ENCODE data around the gene COL4A1.
"Not testable (repeated sequence)": the region's sequence is repeated elsewhere in the genome, so short reads cannot be mapped to it uniquely, and the experiment has no call there.

The COL4A1 gene

GRCh38 chr13:110125613-110126272 is 181.2 kb downstream of the COL4A1 start:
- no peak for DNase-seq

GRCh38 chr13:110125157-110125556 is 181.8 kb downstream of the COL4A1 start:
- no peak for DNase-seq

DNA sequence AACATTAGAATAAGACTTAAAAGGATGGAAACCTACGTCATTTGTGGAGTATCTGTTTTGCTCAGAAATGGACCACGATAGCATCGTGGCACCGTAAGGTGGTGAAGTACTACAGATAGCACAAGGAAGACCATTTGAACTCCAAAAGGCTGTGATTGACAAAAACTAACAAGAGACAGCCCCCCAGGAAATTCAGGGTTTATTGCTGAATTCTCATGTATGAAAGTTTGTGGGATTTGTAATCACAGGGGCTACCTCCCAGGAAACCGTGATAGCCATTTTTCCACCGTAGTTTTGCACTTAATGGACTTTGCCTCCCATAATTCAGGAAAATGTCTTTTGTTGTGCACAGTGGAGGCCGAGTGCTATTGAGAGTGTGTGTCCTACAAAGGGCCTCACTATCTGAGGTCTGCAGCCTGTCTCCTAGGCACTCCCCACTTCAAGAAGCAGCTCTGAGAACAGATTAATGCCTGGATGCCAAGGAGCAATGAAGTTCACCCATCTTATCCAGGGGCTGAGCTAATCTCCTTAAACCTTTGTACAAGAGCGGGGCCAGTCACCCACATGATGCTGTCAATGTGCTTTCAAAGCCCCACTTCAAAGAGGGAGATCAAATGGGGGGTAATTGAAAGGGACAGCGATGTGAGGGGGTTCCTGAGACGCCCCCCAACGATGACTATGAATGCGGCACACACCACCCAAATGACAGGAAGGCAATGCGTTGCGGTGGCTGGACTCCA is 182.6 kb downstream of the COL4A1 start:
- DNase-seq, result no peak

DNA sequence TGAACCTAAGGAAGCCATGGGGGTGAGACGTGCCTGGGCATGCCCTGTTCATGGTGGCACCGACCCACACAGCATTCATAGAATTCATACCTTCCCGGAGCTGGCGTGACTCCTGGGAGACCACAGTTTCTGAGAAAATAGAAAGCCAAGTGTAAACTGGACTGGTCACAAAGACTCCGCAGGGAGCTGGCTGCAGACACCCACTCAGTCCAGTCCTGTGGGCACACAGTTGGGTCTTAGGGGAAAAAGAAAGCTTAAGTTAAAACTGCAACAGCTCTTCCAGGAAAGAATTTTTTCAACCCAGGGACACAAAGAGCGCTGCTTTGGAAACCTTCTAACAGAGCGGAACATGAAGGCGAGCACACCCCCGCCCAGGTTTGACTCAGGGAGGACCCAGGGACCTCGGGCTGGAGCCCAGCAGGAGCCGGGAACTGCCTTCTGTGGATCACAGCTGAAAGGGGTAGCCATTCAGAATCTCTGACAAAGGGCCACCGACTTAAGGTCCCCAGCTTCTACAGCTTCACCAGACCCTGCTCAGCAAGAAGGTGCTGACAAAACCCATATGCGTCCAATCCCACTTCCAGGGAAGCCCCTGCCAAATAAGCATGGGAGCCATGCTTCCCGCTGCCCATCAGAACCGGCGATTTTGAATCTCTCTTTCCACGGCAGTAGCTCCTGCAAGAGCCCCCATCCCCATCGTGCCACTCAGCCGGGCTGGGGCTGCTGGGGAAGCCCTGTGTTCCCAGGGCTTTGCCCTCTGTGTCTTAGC is 183.7 kb downstream of the COL4A1 start:
- no peak for DNase-seq

GRCh38 chr13:110121422-110122083 is 185.4 kb downstream of the COL4A1 start:
- DNase-seq, result no peak

GRCh38 chr13:110119935-110120905 is 186.7 kb downstream of the COL4A1 start:
- no peak for DNase-seq

DNA sequence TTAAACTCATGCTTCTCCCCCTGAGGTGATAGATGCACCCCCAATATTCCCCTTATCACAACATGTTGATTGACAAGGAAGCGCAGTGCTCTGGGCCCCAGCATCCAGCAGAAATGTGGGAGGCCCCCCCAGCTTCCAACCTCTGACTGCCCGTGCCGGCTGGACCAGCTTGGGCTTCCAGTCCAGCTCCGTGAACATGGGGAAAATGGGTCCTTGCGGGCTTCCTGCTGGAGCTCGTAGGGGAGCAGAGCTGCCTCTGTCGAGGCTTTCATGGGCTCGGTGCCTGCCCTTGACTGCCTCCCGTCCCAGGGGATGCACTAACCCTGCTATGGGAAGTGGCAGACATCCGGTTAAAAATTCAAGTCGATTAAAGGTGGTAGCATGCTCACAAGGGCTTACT is 188.9 kb downstream of the COL4A1 start:
- no peak for DNase-seq

GRCh38 chr13:110116072-110116487 is 190.9 kb downstream of the COL4A1 start:
- peak; percentile 11 to 29 for DNase-seq

DNA sequence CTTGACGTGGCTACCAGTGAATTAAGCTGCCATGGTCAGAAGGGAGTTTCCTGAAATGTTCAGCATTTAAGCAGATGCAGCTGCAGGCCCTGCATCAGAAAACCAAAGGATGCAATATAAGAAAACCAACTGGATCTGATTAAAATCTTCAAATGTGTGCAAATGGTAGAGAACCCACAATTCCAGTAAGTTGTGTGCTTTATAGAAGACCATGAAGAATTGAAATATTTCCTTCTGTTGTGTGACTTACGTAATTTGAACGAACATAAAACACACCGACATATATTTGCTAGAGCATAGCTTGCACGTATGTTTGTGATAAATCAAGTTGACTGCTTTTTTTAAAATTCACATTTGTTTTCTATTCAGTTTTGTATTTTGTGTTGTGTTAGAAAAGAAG is 191.4 kb downstream of the COL4A1 start:
- DNase-seq, result no peak

DNA sequence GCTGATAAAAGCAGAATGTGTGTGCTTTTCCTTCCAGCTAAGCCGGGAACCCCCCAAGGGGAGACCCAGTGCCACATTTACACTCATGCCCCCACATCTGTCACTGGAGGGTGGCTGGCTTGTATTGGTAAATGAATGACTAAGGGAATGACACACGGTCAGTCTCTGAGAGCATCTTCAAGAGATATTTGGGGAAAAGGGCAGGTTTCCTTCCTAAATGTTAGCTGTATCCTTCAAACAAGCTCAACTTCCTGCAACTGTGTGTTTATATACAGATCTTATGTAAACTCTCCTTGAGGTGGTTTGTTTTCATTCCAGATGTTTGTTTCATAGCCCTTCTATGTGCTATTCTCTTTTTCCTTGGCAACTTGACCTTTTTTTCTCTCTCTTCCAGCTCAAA is 192.6 kb downstream of the COL4A1 start:
- no peak for DNase-seq

- no peak for DNase-seq
Measured at GRCh38 chr13:110113284-110113764, 193.6 kb downstream of the COL4A1 start.

GRCh38 chr13:110112379-110112778 is 194.6 kb downstream of the COL4A1 start:
- DNase-seq, result not testable (repeated sequence)

DNA sequence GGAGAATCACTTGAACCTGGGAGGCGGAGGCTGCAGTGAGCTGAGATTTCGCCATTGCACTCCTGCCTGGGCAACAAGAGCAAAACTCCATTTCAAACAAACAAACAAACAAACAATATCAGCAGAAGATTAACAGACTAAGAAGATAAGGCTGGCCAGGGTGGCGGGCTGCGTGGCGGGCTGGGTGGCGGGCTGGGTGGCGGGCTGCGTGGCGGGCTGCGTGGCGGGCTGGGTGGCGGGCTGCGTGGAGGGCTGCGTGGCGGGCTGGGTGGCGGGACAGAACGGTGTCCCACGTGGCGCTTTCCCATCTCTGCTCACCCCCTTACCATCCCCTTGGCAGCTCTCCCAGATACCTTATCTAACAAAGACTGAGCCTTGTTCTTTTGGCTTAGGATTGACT is 196.2 kb downstream of the COL4A1 start:
- DNase-seq, result no peak

DNA sequence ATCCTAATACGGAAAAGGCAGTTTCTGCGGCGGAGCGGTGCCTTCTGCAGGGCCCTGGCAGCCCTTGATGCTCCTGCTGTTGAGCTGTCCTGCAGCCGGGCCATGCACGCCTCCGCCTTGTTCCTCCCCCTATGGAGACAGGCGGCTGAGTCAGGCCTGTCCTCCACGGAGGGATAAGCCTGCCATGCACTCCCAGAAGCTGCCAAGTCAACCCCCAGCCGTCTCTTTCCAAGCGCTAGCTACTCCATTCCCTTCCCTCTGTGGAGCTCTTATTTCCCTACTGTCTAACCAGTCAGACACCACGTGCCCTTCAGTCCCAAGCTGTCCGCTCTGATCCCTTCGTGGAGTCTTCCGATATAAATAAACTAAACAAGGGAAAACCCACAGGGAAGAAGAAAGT is 197.0 kb downstream of the COL4A1 start:
- no peak for DNase-seq

- no peak for DNase-seq
Measured at GRCh38 chr13:110109140-110109783, 197.7 kb downstream of the COL4A1 start.

DNA sequence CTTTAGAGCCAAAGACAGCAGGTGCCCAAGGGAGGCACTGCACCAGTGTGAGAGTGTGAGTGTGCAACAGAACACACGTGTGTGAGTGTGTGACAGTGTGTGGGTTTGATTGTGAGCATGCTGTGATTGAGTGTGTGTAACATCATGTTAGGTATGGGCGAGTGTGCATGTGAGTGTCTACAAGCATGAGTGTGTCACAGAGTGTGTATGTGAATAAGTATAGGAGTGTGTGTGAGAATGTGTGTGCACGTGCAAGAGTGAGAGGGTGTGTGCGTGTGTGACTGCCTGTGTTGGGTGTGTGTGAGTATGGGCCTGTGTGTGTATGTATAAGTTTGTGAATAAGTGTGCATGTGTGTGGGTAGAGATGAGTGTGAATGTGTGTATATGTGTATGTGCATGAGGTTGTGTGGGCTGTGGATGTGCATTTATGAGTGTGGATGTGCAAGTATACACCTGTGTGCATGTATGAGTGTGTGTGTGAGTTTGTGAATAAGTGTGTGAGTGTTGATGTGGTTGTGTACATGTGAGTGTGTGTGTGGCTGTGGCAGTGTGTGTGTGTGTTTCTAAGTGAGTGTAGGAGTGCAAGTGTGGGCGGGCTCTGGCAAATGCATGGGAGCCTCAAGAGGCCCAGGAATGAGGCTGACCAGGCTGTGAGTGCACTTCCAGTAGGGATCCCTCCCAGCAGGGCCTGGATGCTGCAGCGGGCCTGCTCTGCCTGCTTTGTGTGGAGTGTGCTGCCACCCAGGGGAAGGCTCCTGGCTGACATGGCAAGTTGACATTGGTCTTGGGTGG is 198.4 kb downstream of the COL4A1 start:
- no peak for DNase-seq

GRCh38 chr13:110107568-110108347 is 199.2 kb downstream of the COL4A1 start:
- DNase-seq, result no peak

- DNase-seq, result no peak
Measured at GRCh38 chr13:110106726-110107125, 200.2 kb downstream of the COL4A1 start.

DNA sequence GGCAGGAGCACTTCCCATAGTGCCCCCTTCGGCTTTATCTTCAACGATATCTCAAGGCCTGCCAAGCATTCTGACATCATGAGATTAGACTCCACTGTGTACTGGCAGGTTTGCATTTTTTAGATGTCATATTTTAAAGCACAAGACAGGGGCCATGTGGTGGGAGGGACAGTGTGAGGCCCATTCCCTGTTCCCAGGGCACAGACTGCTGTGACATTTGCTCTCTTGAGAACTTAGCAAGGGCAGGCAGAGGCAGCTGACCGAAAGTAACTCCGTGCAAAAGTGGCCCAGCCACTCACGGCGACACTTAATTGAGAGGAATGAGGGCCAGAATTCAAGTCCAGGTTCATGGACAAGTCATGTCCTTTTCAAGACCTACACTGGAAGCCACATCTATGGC is 201.8 kb downstream of the COL4A1 start:
- DNase-seq, result no peak

DNA sequence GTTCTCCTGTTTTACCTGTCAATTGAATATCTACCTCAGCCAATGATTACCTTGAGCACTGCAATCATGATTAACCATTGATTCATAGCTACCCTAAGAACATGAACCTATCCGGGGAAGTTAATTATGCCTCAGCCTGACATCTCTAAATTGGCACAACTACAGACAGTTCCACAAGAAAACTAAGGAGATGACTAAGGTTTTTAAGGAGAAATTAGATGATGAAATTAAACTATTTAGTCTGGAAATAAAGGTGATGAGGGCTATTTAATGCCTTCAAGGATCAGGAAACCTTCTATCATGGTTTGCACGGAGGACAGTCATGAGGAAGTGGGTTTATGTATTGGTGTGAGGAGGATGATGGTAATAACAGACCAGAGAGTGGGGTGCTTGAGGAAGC is 203.4 kb downstream of the COL4A1 start:
- no peak for DNase-seq
